GM21528 (cell line): ENCODE data around the gene TMC7.

Experiments used
- ATAC-seq: cut with Tn5 transposase; IDR thresholded peaks from one replicate; pipeline ENCODE4 v1.9.1; 2021; ENCODE audit warnings: mild to moderate bottlenecking, moderate library complexity; ENCODE audit not compliant: unreplicated experiment, low FRiP score

The TMC7 gene

DNA sequence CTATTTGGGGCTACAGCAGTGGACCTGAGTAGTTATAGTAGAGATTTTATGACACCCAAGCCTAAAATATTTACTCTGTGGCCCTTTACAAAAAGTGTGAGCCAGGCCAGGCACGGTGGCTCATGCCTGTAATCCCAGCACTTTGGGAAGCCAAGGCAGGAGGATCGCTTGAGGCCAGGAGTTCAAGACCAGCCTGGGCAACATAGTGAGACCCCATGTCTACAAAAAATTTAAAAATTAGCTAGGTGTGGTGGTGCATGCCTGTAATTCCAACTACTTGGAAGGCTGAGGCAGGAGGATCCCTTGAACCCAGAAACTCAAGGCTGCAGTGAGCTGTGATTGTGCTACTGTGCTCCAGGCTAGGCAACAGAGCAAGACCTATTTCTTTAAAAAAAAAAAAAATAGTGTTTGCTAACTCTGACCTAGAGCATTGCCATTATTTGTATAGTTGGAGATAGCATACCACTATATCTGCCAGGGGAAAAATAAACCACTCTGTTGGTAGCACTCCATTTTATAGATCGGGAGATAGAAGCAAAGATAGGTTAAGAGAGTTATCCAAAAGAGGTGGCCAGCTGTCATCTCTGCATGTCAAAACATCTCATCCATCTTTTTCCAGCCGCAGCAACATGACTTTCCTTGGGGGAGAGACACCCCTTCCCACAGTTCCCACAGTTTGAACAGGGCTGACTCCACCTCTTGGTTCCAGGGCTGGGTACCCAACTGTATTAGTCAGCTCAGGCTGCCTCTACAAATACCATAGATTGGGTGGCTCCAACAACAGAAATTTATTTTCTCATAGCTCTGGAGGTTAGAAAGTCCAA lies 127.0 kb downstream of the TMC7 start:
- ATAC-seq = no peak

DNA sequence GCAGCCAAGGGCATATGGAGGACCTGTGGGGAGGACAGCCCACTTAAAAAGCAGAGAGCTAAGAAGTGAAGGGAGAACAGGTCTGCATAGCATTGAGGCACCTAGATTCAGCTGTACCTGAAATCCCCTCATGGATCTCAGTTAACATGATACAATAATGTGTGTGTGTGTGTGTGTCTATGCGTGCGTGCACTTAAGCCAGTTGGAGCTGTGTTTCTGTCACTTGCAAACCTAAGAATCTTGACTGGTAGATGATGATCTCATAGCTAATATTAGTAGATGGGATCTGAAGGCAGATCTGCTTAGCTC lies 128.3 kb downstream of the TMC7 start:
- no peak for ATAC-seq
